ENCODE data around the gene MACROD1.

MACROD1 gene

DNA sequence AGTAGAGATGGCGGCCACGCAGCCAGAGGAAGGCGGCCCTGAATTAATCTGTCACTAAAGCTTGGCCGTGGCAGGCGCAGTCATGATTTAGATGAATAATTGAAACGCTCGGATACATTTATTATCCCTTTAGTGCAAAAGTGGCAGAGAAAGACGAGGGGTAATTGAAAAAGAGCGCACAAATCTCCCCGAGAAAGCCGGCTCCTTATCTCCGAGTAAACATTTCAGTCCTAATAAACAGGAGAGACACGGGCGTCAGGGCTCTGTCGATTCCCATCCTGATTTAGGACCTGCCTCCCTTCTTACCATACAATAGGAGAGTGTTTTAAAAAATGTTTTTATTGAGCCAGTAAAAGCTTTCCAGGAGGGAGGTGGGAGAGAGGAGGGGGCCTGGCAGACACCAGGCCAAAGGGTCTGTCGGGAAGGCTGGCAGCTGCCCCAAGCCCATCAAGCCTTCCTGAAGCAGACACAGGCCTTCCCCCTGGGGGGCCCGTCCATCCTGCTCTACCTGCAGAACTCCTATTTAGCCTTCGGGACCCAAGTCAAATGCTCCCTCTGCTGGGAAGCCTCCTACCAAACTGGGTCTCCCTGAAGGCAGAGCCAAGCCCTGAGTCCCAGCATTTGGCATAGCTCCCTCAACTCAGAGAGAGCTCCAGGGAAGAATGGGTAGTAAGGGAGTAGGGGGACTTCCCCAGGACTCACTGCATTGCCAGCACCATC is 156.8 kb downstream of the MACROD1 start:
- DNase-seq = no peak

DNA sequence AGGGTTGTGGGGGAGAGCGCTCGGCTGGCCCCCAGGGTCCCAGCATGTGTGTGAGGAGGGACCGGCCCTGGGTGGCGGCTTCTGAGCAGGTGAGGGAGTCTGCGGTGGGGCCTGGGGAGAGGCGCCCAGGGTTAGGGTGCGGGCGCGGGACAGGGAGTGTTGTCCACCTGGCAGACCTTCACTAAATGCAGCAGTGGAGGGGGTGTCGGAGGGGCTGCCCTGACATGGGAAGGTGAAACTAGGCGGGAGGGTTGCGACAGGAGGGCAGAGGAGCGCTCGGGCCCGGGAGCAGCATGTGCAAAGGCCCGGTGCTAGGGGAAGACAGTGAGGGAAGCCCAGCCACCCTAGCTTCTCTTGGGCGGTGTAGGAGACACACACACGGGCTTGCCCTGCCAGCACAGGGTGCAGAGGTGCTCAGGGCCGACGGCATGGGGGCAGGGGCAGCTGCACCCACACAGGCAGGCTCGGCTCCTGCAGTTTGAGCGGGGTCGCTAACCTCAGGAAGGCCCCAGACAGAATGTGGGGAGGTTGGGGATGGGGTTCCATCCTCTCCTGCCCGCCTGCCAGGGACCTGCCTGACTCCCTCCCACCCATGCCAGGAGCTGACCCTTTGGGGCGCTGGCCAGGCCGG is 157.5 kb downstream of the MACROD1 start:
- no peak for DNase-seq

DNA sequence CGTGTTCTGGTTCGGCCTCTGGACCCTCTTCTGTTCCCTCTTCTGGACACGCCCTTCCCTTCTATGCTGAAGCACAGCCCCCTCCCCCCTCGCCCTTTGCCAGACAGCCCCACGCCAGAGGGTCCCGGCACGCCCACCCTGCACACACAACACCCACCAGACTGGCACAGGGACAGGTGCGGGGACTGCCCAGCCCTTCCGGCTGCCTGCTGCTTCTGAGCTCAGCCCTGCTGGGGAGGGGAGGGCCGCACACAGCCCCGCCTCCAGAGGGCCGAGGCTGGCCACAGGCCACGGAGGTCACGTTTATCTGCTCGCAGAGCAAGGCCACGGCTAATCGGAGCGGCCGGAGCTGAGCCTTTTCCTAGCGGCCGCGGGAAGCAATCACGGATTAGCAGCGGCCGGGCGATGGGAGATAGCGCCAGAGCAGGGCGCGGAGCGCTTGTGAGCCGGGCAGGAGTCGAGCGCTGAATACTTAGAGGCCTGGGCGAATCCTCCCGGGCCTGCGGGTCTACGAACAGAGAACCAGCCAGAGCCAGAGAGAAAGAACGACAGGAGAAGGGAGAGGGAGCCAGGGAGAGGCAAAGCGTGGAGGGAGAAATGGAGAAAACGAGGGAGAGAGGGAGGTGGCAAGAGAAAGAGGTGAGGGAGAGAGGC is 158.2 kb downstream of the MACROD1 start:
- DNase-seq = no peak

GRCh38 chr11:64007160-64007628 is 158.7 kb downstream of the MACROD1 start:
- DNase-seq = no peak

GRCh38 chr11:64006398-64006797 is 159.5 kb downstream of the MACROD1 start:
- DNase-seq = no peak

GRCh38 chr11:64005691-64006090 is 160.2 kb downstream of the MACROD1 start:
- no peak for DNase-seq

DNA sequence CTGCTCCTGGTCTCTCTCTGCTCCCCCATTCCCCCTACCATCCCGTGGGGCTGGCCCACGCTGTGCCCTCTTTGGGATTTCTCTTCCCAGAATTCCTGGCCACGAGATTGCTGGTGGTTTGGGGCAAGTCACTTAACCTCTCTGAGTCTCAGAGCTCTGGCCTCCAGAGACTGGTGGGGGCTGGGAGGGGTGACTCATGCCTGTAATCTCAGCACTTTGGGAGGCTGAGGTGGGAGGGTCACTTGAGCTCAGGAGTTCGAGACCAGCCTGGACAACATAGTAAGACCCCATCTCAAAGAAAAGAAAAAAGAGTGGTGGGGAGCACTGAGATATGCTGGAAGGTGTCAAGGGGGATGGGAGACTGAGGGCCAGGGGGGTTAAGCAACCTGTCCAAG is 161.3 kb downstream of the MACROD1 start:
- no peak for DNase-seq

- DNase-seq = no peak
Observed at GRCh38 chr11:64003807-64004589, 161.9 kb downstream of the MACROD1 start.

- DNase-seq = no peak
Observed at GRCh38 chr11:64001484-64002420, 164.2 kb downstream of the MACROD1 start.

DNA sequence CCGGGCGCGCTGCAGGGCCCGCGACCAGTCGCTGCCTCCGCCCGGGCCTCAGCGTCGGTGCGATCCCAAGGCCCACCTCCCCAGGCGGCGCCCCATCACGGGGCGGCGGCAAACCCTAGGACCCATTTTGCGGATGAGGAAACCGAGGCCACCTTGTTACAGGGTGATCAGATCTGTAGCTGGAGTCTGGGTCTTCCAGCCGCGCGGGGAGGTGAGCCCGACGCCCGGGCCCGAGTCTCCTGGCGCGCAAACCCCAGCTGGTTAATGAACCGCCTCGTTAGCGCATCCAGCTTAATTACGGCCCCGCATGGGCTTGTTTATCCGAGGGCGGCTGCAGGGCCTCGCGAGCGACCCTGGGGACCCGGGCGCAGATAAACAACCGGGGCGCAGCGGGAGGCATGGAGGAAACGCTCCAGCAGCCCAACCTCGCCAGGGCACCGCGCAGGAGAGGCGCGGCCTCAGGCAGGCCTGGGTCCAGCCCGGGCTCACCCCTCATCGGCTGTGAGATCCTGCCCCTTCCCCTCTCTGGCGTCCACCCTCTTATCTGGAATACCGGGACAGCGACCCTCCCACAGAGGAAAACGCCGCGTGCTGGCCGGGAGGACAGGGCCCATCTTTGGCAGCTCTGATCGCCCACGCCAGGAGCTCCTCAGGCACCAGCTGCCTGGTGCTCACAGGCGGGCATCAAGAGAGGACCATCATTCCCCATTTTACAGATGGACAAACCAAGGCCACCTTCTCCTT is 165.0 kb downstream of the MACROD1 start:
- DNase-seq = no peak

GRCh38 chr11:64000026-64000739 is 165.7 kb downstream of the MACROD1 start:
- DNase-seq = no peak

- DNase-seq = no peak
Observed at GRCh38 chr11:63999349-64000025, 166.4 kb downstream of the MACROD1 start.

GRCh38 chr11:63998558-63999348 is 167.2 kb downstream of the MACROD1 start:
- DNase-seq = no peak

- DNase-seq = no peak
Observed at GRCh38 chr11:63997801-63998337, 168.0 kb downstream of the MACROD1 start.

DNA sequence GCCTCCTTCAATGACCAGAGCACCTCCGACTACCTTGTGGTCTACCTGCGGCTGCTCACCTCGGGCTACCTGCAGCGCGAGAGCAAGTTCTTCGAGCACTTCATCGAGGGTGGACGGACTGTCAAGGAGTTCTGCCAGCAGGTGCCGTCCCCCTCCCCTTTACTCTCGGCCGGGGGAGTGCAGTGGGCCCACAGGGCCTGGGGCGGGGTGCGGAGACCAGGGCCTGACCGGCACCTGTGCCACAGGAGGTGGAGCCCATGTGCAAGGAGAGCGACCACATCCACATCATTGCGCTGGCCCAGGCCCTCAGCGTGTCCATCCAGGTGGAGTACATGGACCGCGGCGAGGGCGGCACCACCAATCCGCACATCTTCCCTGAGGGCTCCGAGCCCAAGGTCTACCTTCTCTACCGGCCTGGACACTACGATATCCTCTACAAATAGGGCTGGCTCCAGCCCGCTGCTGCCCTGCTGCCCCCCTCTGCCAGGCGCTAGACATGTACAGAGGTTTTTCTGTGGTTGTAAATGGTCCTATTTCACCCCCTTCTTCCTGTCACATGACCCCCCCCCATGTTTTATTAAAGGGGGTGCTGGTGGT is 168.7 kb downstream of the MACROD1 start:
- DNase-seq = no peak

- no peak for DNase-seq
Observed at GRCh38 chr11:63996512-63996911, 169.4 kb downstream of the MACROD1 start.

DNA sequence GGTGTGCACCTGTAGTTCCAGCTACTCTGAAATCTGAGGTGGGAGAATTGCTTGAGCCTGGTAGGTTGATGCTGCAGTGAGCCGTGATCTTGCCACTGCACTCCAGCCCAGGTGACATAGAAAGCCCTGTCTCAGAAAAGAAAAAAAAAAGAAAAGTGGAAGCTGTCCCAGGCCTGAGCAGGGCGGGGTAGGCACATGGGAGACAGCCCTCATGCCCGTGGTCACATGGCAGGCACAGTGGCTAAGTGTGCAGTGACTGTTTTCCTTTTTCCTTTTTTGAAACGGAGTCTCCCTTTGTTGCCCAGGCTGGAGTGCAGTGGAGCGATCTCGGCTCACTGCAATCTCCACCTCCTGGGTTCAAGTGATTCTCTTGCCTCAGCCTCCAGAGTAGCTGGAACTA is 171.9 kb downstream of the MACROD1 start:
- DNase-seq = no peak

- DNase-seq = no peak
Observed at GRCh38 chr11:63993100-63993499, 172.8 kb downstream of the MACROD1 start.

- no peak for DNase-seq
Observed at GRCh38 chr11:63991558-63991957, 174.4 kb downstream of the MACROD1 start.

Data from NCI-H1436 (cell line).